Activated CD8-positive, alpha-beta T cell treated with anti-CD3 and anti-CD28 coated beads for 36 hours (primary cell): ENCODE results near the gene CLEC2L. TPM values are rescaled to one million over a fixed set of nuclear protein-coding genes. Genes with fewer than 3 reads are reported as not detected.

ENCODE experiments used
- ATAC-seq: fragments of 200-7000 bp; cut with Tn5 transposase; one replicate; pipeline ENCODE4 v1.10.0; 2021; ENCODE audit warnings: mild to moderate bottlenecking, moderate library complexity
- CTCF ChIA-PET: fragments of 350-600 bp; sonication (Branson Sonifier 250); formaldehyde crosslinking; loops from one replicate; lab custom pipeline; 2021; ENCODE audit warnings: antibody characterized with exemption; lab: Charles Lee
- POLR2A ChIA-PET: fragments of 350-600 bp; sonication (Branson Sonifier 250); formaldehyde crosslinking; loops from one replicate; lab custom pipeline; 2021; ENCODE audit warnings: antibody characterized with exemption; lab: Charles Lee
- DNase-seq: peaks from one replicate; pipeline ENCODE4 v3.0.0-alpha.2; 2020
- H3K27ac Mint-ChIP-seq: one replicate; pipeline ENCODE4 v1.8.0; 2021; ENCODE audit warnings: mild to moderate bottlenecking, mixed read lengths
- H3K27me3 Mint-ChIP-seq: one replicate; pipeline ENCODE4 v1.8.0; 2021; ENCODE audit warnings: mixed read lengths
- H3K36me3 Mint-ChIP-seq: one replicate; pipeline ENCODE4 v1.8.0; 2021; ENCODE audit warnings: low read depth, mixed read lengths
- H3K4me1 Mint-ChIP-seq: one replicate; pipeline ENCODE4 v1.8.0; 2021; ENCODE audit warnings: low read depth, mixed read lengths
- H3K4me3 Mint-ChIP-seq: one replicate; pipeline ENCODE4 v1.8.0; 2021; ENCODE audit warnings: mild to moderate bottlenecking, moderate library complexity, mixed read lengths
- H3K9me3 Mint-ChIP-seq: one replicate; pipeline ENCODE4 v1.8.0; 2021; ENCODE audit warnings: mixed read lengths
- CTCF ChIP-seq: fragments of 200-600 bp; IDR thresholded peaks from one replicate; pipeline ENCODE4 v1.8.0; 2022; ENCODE audit warnings: antibody characterized with exemption, mild to moderate bottlenecking
- intact Hi-C: fragments of 100-400 bp; cut with micrococcal nuclease; formaldehyde crosslinking; loops from one replicate; pipeline ENCODE4 v1.10.0; 2022
- total RNA-seq, 2 experiments: library from RNA; stranded (reverse); gene quantifications; one replicate each; pipeline ENCODE4 v1.2.3, GENCODE V29; 2021

The CLEC2L gene
- total RNA-seq, 2 experiments from 2014 or later: not detected

DNA sequence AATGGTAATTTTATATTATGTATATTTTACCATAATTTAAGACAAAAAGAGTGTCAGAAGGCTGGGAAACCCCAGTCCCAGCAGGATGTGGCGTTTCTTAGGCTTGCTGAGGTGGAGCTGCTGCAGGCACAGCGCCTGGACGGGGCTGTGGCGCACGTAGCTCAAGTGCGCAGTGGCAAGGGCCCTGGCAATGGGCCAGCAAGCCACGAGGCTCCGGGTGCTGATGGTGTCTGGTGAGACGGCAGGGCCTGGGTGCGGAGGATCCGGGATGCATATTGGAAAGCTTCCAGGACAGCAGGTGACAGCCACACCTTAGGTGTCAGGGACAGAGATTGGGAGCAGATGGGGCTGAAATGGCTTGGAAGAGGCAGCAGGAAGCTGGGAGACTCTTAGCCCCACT is 37.2 kb downstream of the CLEC2L start:
- POLR2A ChIA-PET: no interaction called here
- ATAC-seq (no peak), DNase-seq (no peak)
- peaks cover 6% of the 10 kb centered on the region for H3K27me3 Mint-ChIP-seq
- no peaks in the 10 kb centered on the region for H3K36me3 Mint-ChIP-seq
- no peaks in the 10 kb centered on the region for H3K9me3 Mint-ChIP-seq
- CTCF ChIA-PET: no interaction called here
- intact Hi-C loops: no loop called here
- H3K4me1 Mint-ChIP-seq: peaks cover 2% of the 10 kb centered on the region
- no peak for TF ChIP-seq CTCF
- no peak overlapping the region for H3K27ac Mint-ChIP-seq
- no peak overlapping the region for H3K4me3 Mint-ChIP-seq

- no peaks in the 10 kb centered on the region for H3K9me3 Mint-ChIP-seq
- intact Hi-C loops: no loop called here
- H3K4me3 Mint-ChIP-seq: no peak overlapping the region
- ChIA-PET CTCF (interaction anchor here (1.2 kb wide), 1 partner anchor 39 kb away, joined by 3 read pairs; no protein-coding TSS in a partner anchor), POLR2A (no interaction called here)
- peaks cover 6% of the 10 kb centered on the region for H3K27me3 Mint-ChIP-seq
- DNase-seq (no peak), ATAC-seq (no peak)
- no peak for TF ChIP-seq CTCF
- no peaks in the 10 kb centered on the region for H3K36me3 Mint-ChIP-seq
- peaks cover 2% of the 10 kb centered on the region for H3K4me1 Mint-ChIP-seq
- H3K27ac Mint-ChIP-seq: no peak overlapping the region
Measured at GRCh38 chr7:139562491-139562890, 39.0 kb downstream of the CLEC2L start.

- Mint-ChIP-seq H3K9me3 (no peaks in the 10 kb centered on the region), H3K36me3 (peaks cover 5% of the 10 kb centered on the region), H3K27me3 (peaks cover 6% of the 10 kb centered on the region), H3K4me1 (peaks cover 4% of the 10 kb centered on the region), H3K4me3 (no peak overlapping the region), H3K27ac (no peak overlapping the region)
- TF ChIP-seq CTCF: no peak
- CTCF ChIA-PET: interaction anchor here (1.2 kb wide), 1 partner anchor 39 kb away, joined by 3 read pairs; no protein-coding TSS in a partner anchor
- no peak for DNase-seq
- ATAC-seq: no peak
- POLR2A ChIA-PET: interaction anchor here (0.9 kb wide), 1 partner anchor 319 kb away, joined by 3 read pairs; no protein-coding TSS in a partner anchor
- intact Hi-C loops: no loop called here
Measured at GRCh38 chr7:139562961-139563565, 39.6 kb downstream of the CLEC2L start.

DNA sequence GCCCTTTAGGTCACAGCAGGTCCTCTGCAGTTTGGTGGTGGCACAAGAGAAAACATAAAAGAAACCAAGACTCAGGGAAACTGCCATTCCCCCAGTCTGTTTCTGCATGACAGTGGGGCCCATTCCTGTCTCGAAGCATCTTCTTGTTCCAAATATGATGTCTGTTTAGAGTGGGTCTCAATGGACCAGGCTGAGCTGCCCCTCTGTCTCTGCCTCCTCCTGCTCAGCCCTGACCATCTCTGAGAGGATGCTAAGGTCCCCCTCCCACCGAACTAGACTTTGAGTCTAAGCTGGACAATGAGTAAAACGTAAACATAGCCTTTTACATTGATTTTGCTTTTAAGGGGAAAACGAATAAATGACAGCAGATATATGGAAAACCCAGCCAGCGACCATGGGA is 40.4 kb downstream of the CLEC2L start:
- H3K9me3 Mint-ChIP-seq: no peaks in the 10 kb centered on the region
- H3K4me3 Mint-ChIP-seq: no peak overlapping the region
- intact Hi-C loops: no loop called here
- H3K4me1 Mint-ChIP-seq: peaks cover 4% of the 10 kb centered on the region
- POLR2A ChIA-PET: interaction anchor here (0.9 kb wide), 1 partner anchor 318 kb away, joined by 3 read pairs; no protein-coding TSS in a partner anchor
- H3K36me3 Mint-ChIP-seq: peaks cover 6% of the 10 kb centered on the region
- DNase-seq (no peak), ATAC-seq (no peak)
- no peak overlapping the region for H3K27ac Mint-ChIP-seq
- no peak for TF ChIP-seq CTCF
- peaks cover 4% of the 10 kb centered on the region for H3K27me3 Mint-ChIP-seq
- CTCF ChIA-PET: interaction anchor here (1.2 to 1.9 kb wide), 2 partner anchors 38 to 129 kb away, joined by 3 to 5 read pairs; no protein-coding TSS in a partner anchor

- no peak for TF ChIP-seq CTCF
- intact Hi-C loops: no loop called here
- Mint-ChIP-seq H3K27ac (no peak overlapping the region), H3K4me1 (peaks cover 4% of the 10 kb centered on the region), H3K4me3 (no peak overlapping the region), H3K27me3 (no peaks in the 10 kb centered on the region), H3K36me3 (peaks cover 6% of the 10 kb centered on the region), H3K9me3 (no peaks in the 10 kb centered on the region)
- CTCF ChIA-PET: interaction anchor here (1.1 kb wide), 1 partner anchor 435 kb away, joined by 3 read pairs; no protein-coding TSS in a partner anchor
- DNase-seq (no peak), ATAC-seq (no peak)
- POLR2A ChIA-PET: no interaction called here
Measured at GRCh38 chr7:139566075-139566474, 42.6 kb downstream of the CLEC2L start.
